GM04504 (cell line): ENCODE data around the gene TRIM52.
"Not testable (repeated sequence)": the region's sequence is repeated elsewhere in the genome, so short reads cannot be mapped to it uniquely, and the experiment has no call there.

Experiments used
- DNase-seq: peaks from one replicate; pipeline ENCODE4 v3.0.0-alpha.2; 2012; ENCODE audit warnings: low read depth

Gene TRIM52

GRCh38 chr5:181260720-181261319 lies at the start of gene TRIM52:
TRIM52 (minus strand) TSS chr5:181261143; CDS start chr5:181260813, 330 bp downstream.
- peak; percentile 77 for DNase-seq

GRCh38 chr5:181287331-181287730 lies 26.4 kb upstream of the TRIM52 start:
- DNase-seq, result not testable (repeated sequence)

- not testable (repeated sequence) for DNase-seq
Measured at GRCh38 chr5:181285962-181286705, 25.2 kb upstream of the TRIM52 start.

- DNase-seq, result not testable (repeated sequence)
Measured at GRCh38 chr5:181283841-181284755, 23.2 kb upstream of the TRIM52 start.

GRCh38 chr5:181283347-181283746 lies 22.4 kb upstream of the TRIM52 start:
- DNase-seq, result no peak

GRCh38 chr5:181282874-181283273 lies 21.9 kb upstream of the TRIM52 start:
- DNase-seq, result no peak

- not testable (repeated sequence) for DNase-seq
Measured at GRCh38 chr5:181282415-181282814, 21.5 kb upstream of the TRIM52 start.

GRCh38 chr5:181281984-181282316 lies 21.0 kb upstream of the TRIM52 start:
- DNase-seq, result no peak

- DNase-seq, result no peak
Measured at GRCh38 chr5:181281077-181281983, 20.4 kb upstream of the TRIM52 start.

GRCh38 chr5:181280251-181280762 lies 19.4 kb upstream of the TRIM52 start:
- no peak for DNase-seq

- not testable (repeated sequence) for DNase-seq
Measured at GRCh38 chr5:181273433-181273744, 12.4 kb upstream of the TRIM52 start.

- DNase-seq, result no peak
Measured at GRCh38 chr5:181271081-181271480, 10.1 kb upstream of the TRIM52 start.

GRCh38 chr5:181267907-181268306 lies 7.0 kb upstream of the TRIM52 start:
- not testable (repeated sequence) for DNase-seq

- DNase-seq, result not testable (repeated sequence)
Measured at GRCh38 chr5:181267291-181267904, 6.5 kb upstream of the TRIM52 start.

- DNase-seq, result no peak
Measured at GRCh38 chr5:181265092-181265671, 4.2 kb upstream of the TRIM52 start.

- no peak for DNase-seq
Measured at GRCh38 chr5:181263633-181264032, 2.7 kb upstream of the TRIM52 start.

- DNase-seq, result peak; percentile 52
Measured at GRCh38 chr5:181261320-181262049, 542 bp upstream of the TRIM52 start.

- no peak for DNase-seq
Measured at GRCh38 chr5:181259974-181260719, 796 bp downstream of the TRIM52 start.

GRCh38 chr5:181259283-181259682 lies 1.7 kb downstream of the TRIM52 start:
- no peak for DNase-seq
